AG09309 (cell line): Measurements from ENCODE around the gene LHFPL2.

Experiments
- DNase-seq: peaks from one replicate; pipeline ENCODE4 v3.0.0-alpha.2; 2010; ENCODE audit warnings: low read depth
- H3K4me3 ChIP-seq: 2 replicates; pipeline ENCODE4 v1.5.1; 2011; ENCODE audit warnings: mild to moderate bottlenecking, low read depth, low read length, moderate library complexity; ENCODE audit not compliant: control insufficient read depth
- TF ChIP-seq, protein P1 (sequence below): IDR thresholded peaks from 2 replicates; pipeline ENCODE4 v1.5.1; 2011; ENCODE audit warnings: mild to moderate bottlenecking, low read depth, low read length, inconsistent platforms; ENCODE audit not compliant: insufficient read depth, control insufficient read depth; ENCODE audit errors: missing control alignments

Gene LHFPL2

DNA sequence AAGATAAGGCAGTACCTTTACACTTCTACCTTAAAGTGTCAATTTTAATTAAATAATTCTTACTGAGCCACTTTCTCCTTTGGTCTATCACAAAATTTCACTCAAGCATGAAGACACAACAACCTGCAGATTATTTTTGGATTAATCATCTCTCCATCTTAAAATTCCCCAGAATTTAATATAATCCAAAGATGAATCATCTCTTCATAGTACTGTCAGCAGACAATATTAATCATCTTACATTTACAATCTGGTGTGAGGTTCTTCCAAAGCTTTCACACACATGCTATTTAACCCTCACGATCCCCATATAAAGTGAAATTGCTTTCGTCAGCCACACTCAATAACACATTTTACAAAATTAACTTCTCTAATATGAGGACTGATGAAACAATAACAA lies 43.0 kb downstream of the LHFPL2 start:
- no peak for DNase-seq

DNA sequence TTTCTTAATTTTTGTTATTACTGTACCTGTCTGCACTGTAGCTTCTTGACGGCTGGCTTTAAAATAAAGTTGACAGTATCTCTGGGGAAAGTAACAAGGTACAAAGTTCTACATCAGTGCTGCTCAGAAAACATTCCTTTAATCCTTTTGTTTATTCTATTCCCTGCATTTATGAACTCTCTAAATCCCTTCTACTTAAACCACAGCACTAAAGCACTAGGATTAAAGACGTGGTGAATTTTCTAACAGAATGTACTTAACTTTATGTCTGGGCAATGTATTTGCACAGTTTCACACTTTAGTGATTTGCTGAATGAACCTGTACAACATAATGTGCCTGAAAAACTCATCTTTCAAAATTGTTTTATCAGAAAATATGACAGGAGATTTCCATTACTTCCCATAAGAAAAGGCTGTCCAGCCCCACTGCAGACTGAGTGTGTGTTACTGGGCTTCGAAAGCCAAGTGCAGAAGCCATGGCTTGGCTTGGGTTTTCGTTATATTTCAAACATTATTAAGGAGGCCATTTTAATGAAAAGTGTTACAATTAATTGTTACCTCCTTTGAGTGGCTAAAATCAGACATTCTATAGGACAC lies 43.8 kb downstream of the LHFPL2 start:
- DNase-seq = no peak
- TF ChIP-seq, protein P1, sequence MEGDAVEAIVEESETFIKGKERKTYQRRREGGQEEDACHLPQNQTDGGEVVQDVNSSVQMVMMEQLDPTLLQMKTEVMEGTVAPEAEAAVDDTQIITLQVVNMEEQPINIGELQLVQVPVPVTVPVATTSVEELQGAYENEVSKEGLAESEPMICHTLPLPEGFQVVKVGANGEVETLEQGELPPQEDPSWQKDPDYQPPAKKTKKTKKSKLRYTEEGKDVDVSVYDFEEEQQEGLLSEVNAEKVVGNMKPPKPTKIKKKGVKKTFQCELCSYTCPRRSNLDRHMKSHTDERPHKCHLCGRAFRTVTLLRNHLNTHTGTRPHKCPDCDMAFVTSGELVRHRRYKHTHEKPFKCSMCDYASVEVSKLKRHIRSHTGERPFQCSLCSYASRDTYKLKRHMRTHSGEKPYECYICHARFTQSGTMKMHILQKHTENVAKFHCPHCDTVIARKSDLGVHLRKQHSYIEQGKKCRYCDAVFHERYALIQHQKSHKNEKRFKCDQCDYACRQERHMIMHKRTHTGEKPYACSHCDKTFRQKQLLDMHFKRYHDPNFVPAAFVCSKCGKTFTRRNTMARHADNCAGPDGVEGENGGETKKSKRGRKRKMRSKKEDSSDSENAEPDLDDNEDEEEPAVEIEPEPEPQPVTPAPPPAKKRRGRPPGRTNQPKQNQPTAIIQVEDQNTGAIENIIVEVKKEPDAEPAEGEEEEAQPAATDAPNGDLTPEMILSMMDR = no peak
- H3K4me3 ChIP-seq = no peak overlapping the region

More for the DNA sequence above, 43.0 kb downstream of the LHFPL2 start:
- TF ChIP-seq, protein P1 = no peak
- no peak overlapping the region for H3K4me3 ChIP-seq

DNA sequence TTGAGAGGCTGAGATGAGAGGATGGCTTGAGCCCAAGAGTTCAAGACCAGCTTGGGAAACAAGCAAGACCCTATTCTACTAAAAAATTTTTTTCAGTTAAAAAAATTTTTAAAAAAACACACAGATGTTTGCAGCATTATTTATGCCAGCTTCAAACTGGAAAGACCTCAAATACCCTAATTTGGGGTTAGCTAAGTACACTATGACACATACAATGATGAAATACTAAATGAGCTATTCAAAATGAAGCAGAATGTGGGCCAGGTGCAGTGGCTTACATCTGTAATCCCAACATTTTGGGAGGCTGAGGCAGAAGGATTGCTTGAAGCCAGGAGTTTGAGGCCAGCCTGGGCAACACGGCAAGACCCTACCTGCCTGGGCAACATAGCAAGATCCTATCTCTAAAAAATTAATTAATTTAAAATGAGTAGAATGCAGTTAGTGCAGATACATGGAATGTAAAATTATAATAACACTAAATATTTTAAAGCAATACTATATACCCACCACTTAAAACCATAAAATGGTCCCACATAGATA lies 44.9 kb downstream of the LHFPL2 start:
- TF ChIP-seq, protein P1 = no peak
- no peak overlapping the region for H3K4me3 ChIP-seq
- DNase-seq = no peak

DNA sequence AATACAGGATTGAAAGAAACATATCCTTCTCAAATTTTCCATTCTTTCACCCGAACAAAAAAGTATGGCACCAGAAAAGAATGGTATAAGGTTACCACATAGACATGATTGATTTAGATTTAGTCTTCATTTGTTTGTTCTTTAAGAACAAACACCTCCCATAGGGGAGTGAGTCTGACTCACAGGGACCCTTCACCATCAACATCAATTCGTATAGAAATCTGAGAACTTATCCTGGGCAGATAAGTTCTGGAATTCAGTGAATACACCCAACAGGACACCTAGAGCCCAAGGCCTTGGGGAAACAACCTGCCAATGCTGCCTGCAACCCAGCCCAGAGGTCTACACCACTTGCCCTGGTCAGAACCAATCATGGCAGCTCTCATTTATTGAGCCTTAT lies 46.2 kb downstream of the LHFPL2 start:
- DNase-seq = no peak
- TF ChIP-seq, protein P1 = no peak
- H3K4me3 ChIP-seq = no peak overlapping the region

DNA sequence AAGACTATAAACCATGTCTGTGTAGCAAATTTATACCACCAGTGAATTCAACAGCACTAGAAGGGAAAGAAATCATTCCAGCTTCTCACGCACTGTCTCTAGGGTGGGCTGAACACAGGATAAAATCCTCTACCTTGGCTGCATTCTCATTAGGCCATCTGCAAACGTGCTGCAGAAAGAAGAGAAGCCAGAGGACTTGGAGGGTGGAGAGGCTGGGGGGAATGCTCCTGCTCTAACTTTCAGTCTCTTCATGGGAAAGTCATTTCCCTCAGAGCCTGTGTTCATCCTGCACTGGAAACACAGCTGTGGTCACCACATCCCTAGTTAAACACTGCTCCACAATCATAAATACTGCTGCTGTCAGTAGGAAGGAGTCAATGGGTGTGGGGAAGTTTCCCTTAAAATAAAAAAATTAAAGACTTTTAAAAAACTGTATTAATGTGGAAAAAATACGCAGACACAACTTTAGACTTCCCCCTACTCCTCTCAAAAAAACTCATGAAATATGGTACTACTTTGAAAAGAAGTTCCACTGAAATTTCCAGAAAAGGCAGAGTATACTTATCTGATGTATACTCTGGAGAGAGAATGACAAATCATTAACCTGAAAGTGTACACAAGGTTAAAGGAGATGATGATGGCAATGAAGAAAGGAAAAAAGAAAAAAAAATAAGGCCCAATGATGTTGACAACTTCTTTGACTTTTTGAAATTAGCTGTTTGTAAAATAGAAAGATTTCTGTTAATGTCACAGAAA lies 46.8 kb downstream of the LHFPL2 start:
- H3K4me3 ChIP-seq = no peak overlapping the region
- TF ChIP-seq, protein P1 = no peak
- DNase-seq = no peak

DNA sequence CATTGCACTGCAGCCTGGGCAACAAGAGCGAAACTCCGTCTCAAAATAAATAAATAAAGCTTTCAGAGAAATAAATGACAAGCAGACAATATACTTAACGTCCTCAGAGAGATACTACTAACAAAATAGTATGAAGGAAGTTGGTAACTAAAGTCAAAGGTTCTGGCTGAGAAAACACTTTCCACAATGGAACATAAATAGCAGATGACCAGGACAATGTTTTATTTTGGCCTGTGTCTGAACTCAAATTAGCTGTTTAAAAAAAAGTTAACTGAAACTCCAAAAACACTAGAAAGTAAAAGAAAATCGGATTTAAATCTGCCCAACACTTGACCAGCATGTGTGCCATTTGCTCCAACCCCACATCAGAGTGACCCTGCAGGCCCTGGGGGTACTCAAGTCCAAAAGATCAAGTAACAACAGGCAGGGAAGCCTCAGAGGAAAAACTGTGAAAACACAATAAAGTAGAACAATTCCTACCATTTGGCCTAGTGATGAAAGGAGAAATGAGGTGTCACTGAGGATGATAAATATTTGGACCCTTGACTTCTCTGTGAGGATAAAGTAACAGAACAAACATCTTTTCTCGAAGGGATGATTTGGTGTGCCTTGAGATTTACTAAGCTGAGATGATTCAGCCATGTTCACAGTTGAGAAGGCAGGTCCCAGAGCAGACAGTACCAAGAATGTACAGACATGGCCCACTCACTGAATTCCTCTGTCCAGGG lies 47.7 kb downstream of the LHFPL2 start:
- TF ChIP-seq, protein P1 = no peak
- no peak overlapping the region for H3K4me3 ChIP-seq
- DNase-seq = no peak
